Trophoblast cell (in vitro differentiated cells and primary cell): ENCODE data around the gene LDLRAD3.

Source experiments
- DNase-seq, 2 donors: peaks; one replicate each; pipeline ENCODE4 v3.0.0-alpha.2; 2016
- H2AFZ ChIP-seq: 2 replicates; pipeline ENCODE4 v1.6.1; 2013; ENCODE audit warnings: low read length, moderate library complexity, mild to moderate bottlenecking; ENCODE audit not compliant: insufficient read depth, poor library complexity
- H2AK5ac ChIP-seq: 2 replicates; pipeline ENCODE4 v1.6.1; 2013; ENCODE audit warnings: mild to moderate bottlenecking, low read length
- H2BK120ac ChIP-seq: 2 replicates; pipeline ENCODE4 v1.6.1; 2013; ENCODE audit warnings: low read length, mild to moderate bottlenecking, moderate library complexity; ENCODE audit not compliant: insufficient read depth, poor library complexity
- H2BK12ac ChIP-seq: 2 replicates; pipeline ENCODE4 v1.6.1; 2013; ENCODE audit warnings: mild to moderate bottlenecking, low read length, moderate library complexity
- H2BK5ac ChIP-seq: 2 replicates; pipeline ENCODE4 v1.6.1; 2013; ENCODE audit warnings: low read length, low read depth, moderate library complexity, mild to moderate bottlenecking; ENCODE audit not compliant: poor library complexity
- H3K14ac ChIP-seq: 2 replicates; pipeline ENCODE4 v1.6.1; 2013; ENCODE audit warnings: mild to moderate bottlenecking, low read length
- H3K18ac ChIP-seq: 2 replicates; pipeline ENCODE4 v1.6.1; 2013; ENCODE audit warnings: mild to moderate bottlenecking, low read length
- H3K23ac ChIP-seq: 2 replicates; pipeline ENCODE4 v1.6.1; 2013; ENCODE audit warnings: low read length
- H3K27ac ChIP-seq: 2 replicates; pipeline ENCODE4 v1.5.1; 2013; ENCODE audit warnings: low read depth, mild to moderate bottlenecking, inconsistent platforms, low read length, moderate library complexity
- H3K27me3 ChIP-seq: 2 replicates; pipeline ENCODE4 v1.6.1; 2013; ENCODE audit warnings: inconsistent platforms, mild to moderate bottlenecking, low read length, moderate library complexity; ENCODE audit not compliant: insufficient read depth
- H3K36me3 ChIP-seq, 2 experiments: 1 replicate in 1 of 2; 2 replicates in 1 of 2; pipeline ENCODE4 v1.6.1; 2013; ENCODE audit warnings: low read length in 2 of 2, mild to moderate bottlenecking in 2 of 2, moderate library complexity in 1 of 2; ENCODE audit not compliant: insufficient read depth in 2 of 2, control insufficient read depth in 1 of 2
- H3K4ac ChIP-seq: 2 replicates; pipeline ENCODE4 v1.6.1; 2013; ENCODE audit warnings: low read depth, mild to moderate bottlenecking, low read length, moderate library complexity
- H3K4me1 ChIP-seq, 2 experiments: 1 replicate in 1 of 2; 2 replicates in 1 of 2; pipeline ENCODE4 v1.6.1; 2013; ENCODE audit warnings: low read length in 2 of 2, mild to moderate bottlenecking in 2 of 2, moderate library complexity in 1 of 2; ENCODE audit not compliant: insufficient read depth in 2 of 2, control insufficient read depth in 1 of 2
- H3K4me2 ChIP-seq: 2 replicates; pipeline ENCODE4 v1.6.1; 2013; ENCODE audit warnings: inconsistent platforms, mild to moderate bottlenecking, low read length, moderate library complexity
- H3K4me3 ChIP-seq: 2 replicates; pipeline ENCODE4 v1.5.1; 2013; ENCODE audit warnings: mild to moderate bottlenecking, low read depth, low read length, inconsistent platforms
- H3K79me1 ChIP-seq: one replicate; pipeline ENCODE4 v1.6.1; 2013; ENCODE audit warnings: low read length
- H3K79me2 ChIP-seq: 2 replicates; pipeline ENCODE4 v1.6.1; 2013; ENCODE audit warnings: low read length, mild to moderate bottlenecking; ENCODE audit not compliant: control insufficient read depth, insufficient read depth, poor library complexity
- H3K9ac ChIP-seq: 2 replicates; pipeline ENCODE4 v1.6.1; 2013; ENCODE audit warnings: mild to moderate bottlenecking, low read length
- H3K9me3 ChIP-seq: 2 replicates; pipeline ENCODE4 v1.6.1; 2013; ENCODE audit warnings: low read depth, mild to moderate bottlenecking, control low read depth, inconsistent platforms, low read length; ENCODE audit not compliant: insufficient read depth
- H4K12ac ChIP-seq: 2 replicates; pipeline ENCODE4 v1.6.1; 2013; ENCODE audit warnings: low read depth, mild to moderate bottlenecking, low read length, moderate library complexity
- H4K8ac ChIP-seq: 2 replicates; pipeline ENCODE4 v1.6.1; 2013; ENCODE audit warnings: low read depth, mild to moderate bottlenecking, low read length, moderate library complexity
- H4K91ac ChIP-seq: one replicate; pipeline ENCODE4 v1.6.1; 2013; ENCODE audit warnings: low read depth, mild to moderate bottlenecking, low read length, moderate library complexity
- WGBS: extraction: QIAGEN DNeasy Blood & Tissue Kit; methylation state at CpG from one replicate; pipeline ENCODE4 v1.1.7; 2013; ENCODE audit warnings: missing lambda C conversion rate; ENCODE audit not compliant: insufficient read length, insufficient coverage; ENCODE audit errors: extremely low coverage; 5-methylcytosine and 5-hydroxymethylcytosine counted together

Gene LDLRAD3

GRCh38 chr11:36240801-36241200 is 296.9 kb downstream of the LDLRAD3 start:
- Histone ChIP-seq H3K4me2 (no peak overlapping the region), H3K27me3 (no peaks in the 10 kb centered on the region), H3K18ac (no peak overlapping the region), H3K9me3 (peaks cover 1% of the 10 kb centered on the region), H3K23ac (no peak overlapping the region), H3K27ac (no peak overlapping the region), H2BK5ac (no peak overlapping the region), H4K91ac (no peak overlapping the region), H2BK12ac (no peak overlapping the region), H2AFZ (no peak overlapping the region), H3K9ac (no peak overlapping the region), H4K8ac (no peak overlapping the region), H3K14ac (no peak overlapping the region), H3K4me1 (peaks cover 0 to 2% of the 10 kb centered on the region in 2 experiments), H3K4ac (no peak overlapping the region), H3K36me3 (no peaks in the 10 kb centered on the region), H3K4me3 (no peak overlapping the region), H4K12ac (no peak overlapping the region), H2AK5ac (no peak overlapping the region), H2BK120ac (no peak overlapping the region), H3K79me2 (no peaks in the 10 kb centered on the region), H3K79me1 (no peaks in the 10 kb centered on the region)
- no peak for DNase-seq
- WGBS, result no CpG with 5 or more reads among the region's 4 CpGs

- Histone ChIP-seq H4K8ac (no peak overlapping the region), H4K12ac (no peak overlapping the region), H3K9me3 (peaks cover 1% of the 10 kb centered on the region), H3K4me3 (no peak overlapping the region), H3K23ac (no peak overlapping the region), H4K91ac (no peak overlapping the region), H3K4me1 (no peaks in the 10 kb centered on the region), H3K4ac (no peak overlapping the region), H2BK12ac (no peak overlapping the region), H2BK5ac (no peak overlapping the region), H3K79me1 (no peaks in the 10 kb centered on the region), H2AK5ac (no peak overlapping the region), H3K27me3 (no peaks in the 10 kb centered on the region), H3K36me3 (no peaks in the 10 kb centered on the region), H3K79me2 (no peaks in the 10 kb centered on the region), H3K14ac (no peak overlapping the region), H2BK120ac (no peak overlapping the region), H3K27ac (no peak overlapping the region), H2AFZ (no peak overlapping the region), H3K4me2 (no peak overlapping the region), H3K9ac (no peak overlapping the region), H3K18ac (no peak overlapping the region)
- no peak for DNase-seq
- no CpG with 5 or more reads among the region's 1 CpG for WGBS
These were observed 297.6 kb downstream of the LDLRAD3 start for GRCh38 chr11:36241497-36241896.

- Histone ChIP-seq H3K23ac (no peak overlapping the region), H3K18ac (no peak overlapping the region), H4K12ac (no peak overlapping the region), H3K36me3 (no peaks in the 10 kb centered on the region), H3K14ac (no peak overlapping the region), H2BK5ac (no peak overlapping the region), H2BK120ac (no peak overlapping the region), H3K79me1 (no peaks in the 10 kb centered on the region), H3K4me2 (no peak overlapping the region), H3K4me3 (no peak overlapping the region), H2AK5ac (no peak overlapping the region), H3K9ac (no peak overlapping the region), H3K4me1 (no peaks in the 10 kb centered on the region), H3K79me2 (no peaks in the 10 kb centered on the region), H3K4ac (no peak overlapping the region), H3K27me3 (no peaks in the 10 kb centered on the region), H2AFZ (no peak overlapping the region), H4K91ac (no peak overlapping the region), H3K9me3 (peaks cover 1% of the 10 kb centered on the region), H4K8ac (no peak overlapping the region), H2BK12ac (no peak overlapping the region), H3K27ac (no peak overlapping the region)
- no peak for DNase-seq
- no CpG with 5 or more reads among the region's 1 CpG for WGBS
These were observed 299.8 kb downstream of the LDLRAD3 start for GRCh38 chr11:36243641-36244040.

GRCh38 chr11:36247493-36247892 is 303.6 kb downstream of the LDLRAD3 start:
- no peak for DNase-seq
- WGBS, result no CpG with 5 or more reads among the region's 3 CpGs
- no peak overlapping the region for H3K4me2 ChIP-seq
- no peaks in the 10 kb centered on the region for H3K79me1 ChIP-seq
- no peaks in the 10 kb centered on the region for H3K79me2 ChIP-seq
- H3K4me3 ChIP-seq, result no peak overlapping the region
- H3K9me3 ChIP-seq, result peaks cover 1% of the 10 kb centered on the region
- no peak overlapping the region for H2AFZ ChIP-seq
- peaks cover 0 to 3% of the 10 kb centered on the region in 2 experiments for H3K4me1 ChIP-seq
- no peak overlapping the region for H3K9ac ChIP-seq
- H3K14ac ChIP-seq, result no peak overlapping the region
- no peak overlapping the region for H3K23ac ChIP-seq
- no peak overlapping the region for H4K8ac ChIP-seq
- H4K91ac ChIP-seq, result no peak overlapping the region
- H2BK12ac ChIP-seq, result no peak overlapping the region
- H4K12ac ChIP-seq, result no peak overlapping the region
- H3K36me3 ChIP-seq, result no peaks in the 10 kb centered on the region
- no peak overlapping the region for H3K4ac ChIP-seq
- no peaks in the 10 kb centered on the region for H3K27me3 ChIP-seq
- H2BK5ac ChIP-seq, result no peak overlapping the region
- H2AK5ac ChIP-seq, result no peak overlapping the region
- H2BK120ac ChIP-seq, result no peak overlapping the region
- no peak overlapping the region for H3K18ac ChIP-seq
- H3K27ac ChIP-seq, result no peak overlapping the region
